Epithelial cell of proximal tubule (primary cell): ENCODE measurements around the gene HAPLN1. TPM values are rescaled to one million over a fixed set of nuclear protein-coding genes. Genes with fewer than 3 reads are reported as not detected.

Source experiments
- DNase-seq: peaks from one replicate; pipeline ENCODE4 v3.0.0-alpha.2; 2011; ENCODE audit warnings: low read depth
- H3K4me3 ChIP-seq: 2 replicates; pipeline ENCODE4 v1.5.1; 2011; ENCODE audit warnings: low read depth, mild to moderate bottlenecking, low read length
- CTCF ChIP-seq: conservative IDR thresholded peaks from 2 replicates; pipeline ENCODE4 v1.5.1; 2012; ENCODE audit warnings: low read depth, mild to moderate bottlenecking, low read length
- total RNA-seq: library from RNA; depleted of rRNA; stranded (reverse); fragments of >200 nt; gene quantifications from 2 replicates; pipeline ENCODE4 v1.2.3, GENCODE V29; 2015

The HAPLN1 gene
- total RNA-seq: 0.07 TPM in 1 of 2 replicates, not detected in the other

GRCh38 chr5:83720836-83721537 lies at the start of gene HAPLN1:
TSS of gene HAPLN1 (minus strand) at chr5:83720855. CDS start at chr5:83673523, 47,332 bp downstream.
- no peak for TF ChIP-seq CTCF
- no peak within 1 kb of the TSS for H3K4me3 ChIP-seq
- no peak for DNase-seq

GRCh38 chr5:83767409-83767992 lies 46.8 kb upstream of the HAPLN1 start:
- H3K4me3 ChIP-seq: no peak overlapping the region
- no peak for TF ChIP-seq CTCF
- no peak for DNase-seq

GRCh38 chr5:83764101-83764500 lies 43.4 kb upstream of the HAPLN1 start:
- TF ChIP-seq CTCF: no peak
- no peak for DNase-seq
- no peak overlapping the region for H3K4me3 ChIP-seq

GRCh38 chr5:83760579-83760978 lies 39.9 kb upstream of the HAPLN1 start:
- no peak for DNase-seq
- no peak for TF ChIP-seq CTCF
- no peak overlapping the region for H3K4me3 ChIP-seq

GRCh38 chr5:83752700-83753099 lies 32.0 kb upstream of the HAPLN1 start:
- no peak for TF ChIP-seq CTCF
- no peak overlapping the region for H3K4me3 ChIP-seq
- DNase-seq: no peak

GRCh38 chr5:83751201-83751600 lies 30.5 kb upstream of the HAPLN1 start:
- H3K4me3 ChIP-seq: no peak overlapping the region
- TF ChIP-seq CTCF: no peak
- no peak for DNase-seq

- no peak for DNase-seq
- TF ChIP-seq CTCF: no peak
- H3K4me3 ChIP-seq: no peak overlapping the region
Measured at GRCh38 chr5:83750749-83751148, 30.1 kb upstream of the HAPLN1 start.
